IPS-15b (cell line): ENCODE data around the gene ZFAND2B.

Source experiments
- H3K27me3 ChIP-seq: one replicate; pipeline ENCODE4 v1.6.1; 2013; ENCODE audit warnings: low read length; ENCODE audit not compliant: control insufficient read depth, insufficient read depth
- H3K36me3 ChIP-seq: one replicate; pipeline ENCODE4 v1.6.1; 2013; ENCODE audit warnings: low read length; ENCODE audit not compliant: control insufficient read depth, insufficient read depth
- H3K4me1 ChIP-seq: one replicate; pipeline ENCODE4 v1.6.1; 2013; ENCODE audit warnings: mild to moderate bottlenecking, low read length; ENCODE audit not compliant: control insufficient read depth, insufficient read depth
- H3K4me3 ChIP-seq: one replicate; pipeline ENCODE4 v1.5.1; 2013; ENCODE audit warnings: low read depth, low read length
- H3K9ac ChIP-seq: one replicate; pipeline ENCODE4 v1.6.1; 2013; ENCODE audit warnings: low read depth, mild to moderate bottlenecking, low read length
- H3K9me3 ChIP-seq: one replicate; pipeline ENCODE4 v1.6.1; 2013; ENCODE audit warnings: mild to moderate bottlenecking, low read length; ENCODE audit not compliant: control insufficient read depth, insufficient read depth

The ZFAND2B gene

GRCh38 chr2:219168932-219169331 is 37.6 kb upstream of the ZFAND2B start:
- Histone ChIP-seq H3K9me3 (no peaks in the 10 kb centered on the region), H3K4me3 (no peak overlapping the region), H3K36me3 (no peaks in the 10 kb centered on the region), H3K27me3 (peaks cover 2% of the 10 kb centered on the region), H3K9ac (no peak overlapping the region), H3K4me1 (no peaks in the 10 kb centered on the region)

GRCh38 chr2:219169930-219170654 is 36.5 kb upstream of the ZFAND2B start, which contains the start of gene SLC23A3:
Gene SLC23A3, minus strand, starts transcription at chr2:219170029. Its CDS starts 45 bp downstream, at chr2:219169984.
- Histone ChIP-seq H3K36me3 (peaks cover 5% of the 10 kb centered on the region), H3K27me3 (peaks cover 2% of the 10 kb centered on the region), H3K9me3 (no peaks in the 10 kb centered on the region), H3K9ac (no peak within 1 kb of the TSS), H3K4me3 (no peak within 1 kb of the TSS), H3K4me1 (no peaks in the 10 kb centered on the region)

GRCh38 chr2:219171231-219171651 is 35.3 kb upstream of the ZFAND2B start:
- Histone ChIP-seq H3K27me3 (peaks cover 2% of the 10 kb centered on the region), H3K4me3 (no peak overlapping the region), H3K9ac (no peak overlapping the region), H3K4me1 (no peaks in the 10 kb centered on the region), H3K9me3 (no peaks in the 10 kb centered on the region), H3K36me3 (peaks cover 5% of the 10 kb centered on the region)

GRCh38 chr2:219172231-219173154 is 34.1 kb upstream of the ZFAND2B start:
- no peaks in the 10 kb centered on the region for H3K4me1 ChIP-seq
- no peak overlapping the region for H3K9ac ChIP-seq

GRCh38 chr2:219173176-219173575 is 33.4 kb upstream of the ZFAND2B start:
- no peak overlapping the region for H3K9ac ChIP-seq
- H3K9me3 ChIP-seq, result no peaks in the 10 kb centered on the region
- no peak overlapping the region for H3K4me3 ChIP-seq
- H3K27me3 ChIP-seq, result peaks cover 2% of the 10 kb centered on the region
- no peaks in the 10 kb centered on the region for H3K4me1 ChIP-seq
- H3K36me3 ChIP-seq, result peaks cover 5% of the 10 kb centered on the region

More at GRCh38 chr2:219172231-219173154, 34.1 kb upstream of the ZFAND2B start:
- H3K4me3 ChIP-seq, result no peak overlapping the region
- no peaks in the 10 kb centered on the region for H3K9me3 ChIP-seq
- peaks cover 5% of the 10 kb centered on the region for H3K36me3 ChIP-seq
- H3K27me3 ChIP-seq, result peaks cover 2% of the 10 kb centered on the region

- no peaks in the 10 kb centered on the region for H3K9me3 ChIP-seq
- H3K36me3 ChIP-seq, result peaks cover 5% of the 10 kb centered on the region
- H3K4me1 ChIP-seq, result no peaks in the 10 kb centered on the region
- no peak overlapping the region for H3K9ac ChIP-seq
- no peak overlapping the region for H3K4me3 ChIP-seq
- peaks cover 2% of the 10 kb centered on the region for H3K27me3 ChIP-seq
These were observed 32.4 kb upstream of the ZFAND2B start for GRCh38 chr2:219174146-219174545.

- H3K36me3 ChIP-seq, result peaks cover 5% of the 10 kb centered on the region
- no peak overlapping the region for H3K4me3 ChIP-seq
- H3K9me3 ChIP-seq, result no peaks in the 10 kb centered on the region
- no peaks in the 10 kb centered on the region for H3K27me3 ChIP-seq
- no peaks in the 10 kb centered on the region for H3K4me1 ChIP-seq
- H3K9ac ChIP-seq, result no peak overlapping the region
These were observed 31.8 kb upstream of the ZFAND2B start for GRCh38 chr2:219174801-219175200.

- Histone ChIP-seq H3K9ac (no peak overlapping the region), H3K27me3 (no peaks in the 10 kb centered on the region), H3K36me3 (peaks cover 11% of the 10 kb centered on the region), H3K9me3 (no peaks in the 10 kb centered on the region), H3K4me1 (no peaks in the 10 kb centered on the region), H3K4me3 (peak overlapping the region; percentile 83)
These were observed 31.1 kb upstream of the ZFAND2B start for GRCh38 chr2:219175486-219175885.

- Histone ChIP-seq H3K36me3 (peaks cover 17% of the 10 kb centered on the region), H3K27me3 (no peaks in the 10 kb centered on the region), H3K9ac (peak overlapping the region; percentile 27), H3K4me1 (no peaks in the 10 kb centered on the region), H3K9me3 (no peaks in the 10 kb centered on the region), H3K4me3 (peak overlapping the region; percentile 83)
These were observed 30.4 kb upstream of the ZFAND2B start for GRCh38 chr2:219175928-219176817.

GRCh38 chr2:219176818-219177551 is 29.6 kb upstream of the ZFAND2B start, which contains the start of gene CNPPD1:
Gene CNPPD1, minus strand, starts transcription at chr2:219176925. Its CDS starts 97 bp downstream, at chr2:219176828.
- Histone ChIP-seq H3K9me3 (no peaks in the 10 kb centered on the region), H3K27me3 (no peaks in the 10 kb centered on the region), H3K9ac (peak within 1 kb of the TSS; percentile 38), H3K4me3 (peak within 1 kb of the TSS; percentile 83), H3K4me1 (no peaks in the 10 kb centered on the region), H3K36me3 (peaks cover 25% of the 10 kb centered on the region)
